ES-I3 (cell line): ENCODE results near the gene CPB2.

Experiments used
- H3K36me3 ChIP-seq: 2 replicates; pipeline ENCODE4 v1.6.1; 2013; ENCODE audit warnings: mild to moderate bottlenecking, low read length, control low read depth, moderate library complexity; ENCODE audit not compliant: insufficient read depth
- H3K4me1 ChIP-seq: 2 replicates; pipeline ENCODE4 v1.6.1; 2013; ENCODE audit warnings: mild to moderate bottlenecking, control low read depth, low read length; ENCODE audit not compliant: insufficient read depth
- H3K9ac ChIP-seq: 2 replicates; pipeline ENCODE4 v1.6.1; 2013; ENCODE audit warnings: low read depth, mild to moderate bottlenecking, low read length, moderate library complexity
- H3K9me3 ChIP-seq: 2 replicates; pipeline ENCODE4 v1.6.1; 2013; ENCODE audit warnings: mild to moderate bottlenecking, low read length, moderate library complexity; ENCODE audit not compliant: control insufficient read depth, insufficient read depth

CPB2 gene

DNA sequence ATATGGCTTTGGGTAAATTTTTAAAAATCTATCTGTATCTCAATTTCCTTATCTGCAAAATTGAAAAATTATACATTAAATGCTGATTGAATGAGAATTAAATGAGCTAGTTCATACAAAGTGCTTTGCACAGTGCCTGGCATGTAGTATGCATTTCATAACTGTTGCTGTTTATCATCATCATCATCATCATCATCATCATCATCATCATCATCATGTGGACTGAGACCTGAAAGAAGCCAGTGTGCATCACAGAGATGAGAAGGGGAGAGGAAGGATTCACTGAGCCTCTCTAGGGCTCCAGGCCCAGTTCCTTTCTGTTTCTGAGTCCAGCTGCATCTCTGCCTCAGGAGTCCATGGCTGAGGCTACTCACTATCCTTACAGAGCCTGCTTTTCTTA is 45.4 kb downstream of the CPB2 start:
- Histone ChIP-seq H3K9ac (no peak overlapping the region), H3K36me3 (no peaks in the 10 kb centered on the region), H3K4me1 (no peaks in the 10 kb centered on the region), H3K9me3 (no peaks in the 10 kb centered on the region)

GRCh38 chr13:46058268-46058667 is 46.6 kb downstream of the CPB2 start:
- no peaks in the 10 kb centered on the region for H3K9me3 ChIP-seq
- no peak overlapping the region for H3K9ac ChIP-seq
- no peaks in the 10 kb centered on the region for H3K36me3 ChIP-seq
- H3K4me1 ChIP-seq: no peaks in the 10 kb centered on the region

- H3K9ac ChIP-seq: no peak overlapping the region
- no peaks in the 10 kb centered on the region for H3K36me3 ChIP-seq
- H3K4me1 ChIP-seq: no peaks in the 10 kb centered on the region
- H3K9me3 ChIP-seq: no peaks in the 10 kb centered on the region
Observed at GRCh38 chr13:46057256-46058015, 47.4 kb downstream of the CPB2 start.

DNA sequence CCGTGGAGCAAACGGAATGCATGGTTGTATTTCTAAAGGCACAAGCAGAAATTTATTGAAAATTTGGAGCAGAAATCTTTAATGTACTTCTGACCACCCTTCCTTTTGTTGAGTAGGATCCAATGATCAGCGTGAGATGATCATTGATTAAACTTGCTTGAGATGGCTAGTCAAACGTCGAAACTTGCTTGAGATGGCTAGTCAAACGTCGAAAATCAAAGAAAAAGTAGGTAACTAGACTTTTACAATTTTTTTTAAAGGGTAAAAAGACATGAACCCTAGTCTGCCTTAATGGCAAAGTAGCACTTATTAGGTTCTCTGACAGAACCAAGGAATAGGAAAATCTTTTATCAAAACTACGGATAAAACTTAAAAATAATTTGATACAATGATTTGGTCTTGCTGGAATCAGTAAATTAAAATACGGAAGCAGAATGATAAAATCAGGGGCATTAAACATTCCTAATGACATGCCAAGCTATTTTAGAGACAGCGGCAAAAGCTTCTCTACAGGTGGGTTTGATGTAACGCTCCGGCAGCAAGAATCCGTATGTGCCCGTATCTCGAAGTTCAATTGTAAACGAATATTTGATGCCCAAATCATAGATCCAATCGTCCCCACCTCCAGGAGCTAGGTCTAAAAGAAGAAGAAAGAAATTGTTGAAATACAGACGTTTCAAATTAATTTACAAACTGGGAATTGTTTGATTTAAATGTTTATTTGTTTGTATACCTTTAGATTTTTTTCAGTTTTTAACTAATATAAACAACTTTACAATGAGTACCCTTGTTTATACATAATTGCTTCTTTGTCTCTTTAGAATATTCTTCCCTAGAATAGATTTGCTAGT is 51.4 kb downstream of the CPB2 start:
- no peaks in the 10 kb centered on the region for H3K4me1 ChIP-seq
- H3K9me3 ChIP-seq: no peaks in the 10 kb centered on the region
- no peaks in the 10 kb centered on the region for H3K36me3 ChIP-seq
- H3K9ac ChIP-seq: peak overlapping the region; percentile 51

GRCh38 chr13:46052319-46053161 is 52.3 kb downstream of the CPB2 start, which contains the start of gene ZC3H13:
Gene ZC3H13, minus strand, starts transcription at chr13:46052746. Its CDS starts 7,239 bp downstream, at chr13:46045507.
- Histone ChIP-seq H3K4me1 (no peaks in the 10 kb centered on the region), H3K9me3 (no peaks in the 10 kb centered on the region), H3K36me3 (no peaks in the 10 kb centered on the region), H3K9ac (peak within 1 kb of the TSS; percentile 51)

DNA sequence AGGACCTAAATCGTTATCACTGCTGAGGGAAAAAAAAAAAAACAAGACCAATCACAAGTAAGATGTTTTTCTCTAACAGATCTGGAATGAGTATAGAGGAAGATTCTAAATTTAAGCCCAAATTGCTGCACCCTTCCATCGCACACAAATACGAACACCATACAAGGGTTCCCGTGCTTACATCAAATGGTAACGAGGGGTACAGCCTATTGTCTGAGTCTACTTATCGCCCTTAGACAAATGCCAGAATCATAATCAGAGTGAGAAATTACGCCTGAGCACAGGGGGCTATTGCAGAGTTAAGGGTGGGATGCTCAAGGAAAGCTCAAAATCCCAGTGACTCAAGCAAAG is 52.9 kb downstream of the CPB2 start:
- no peaks in the 10 kb centered on the region for H3K9me3 ChIP-seq
- H3K9ac ChIP-seq: peak overlapping the region; percentile 51
- H3K36me3 ChIP-seq: no peaks in the 10 kb centered on the region
- H3K4me1 ChIP-seq: no peaks in the 10 kb centered on the region

DNA sequence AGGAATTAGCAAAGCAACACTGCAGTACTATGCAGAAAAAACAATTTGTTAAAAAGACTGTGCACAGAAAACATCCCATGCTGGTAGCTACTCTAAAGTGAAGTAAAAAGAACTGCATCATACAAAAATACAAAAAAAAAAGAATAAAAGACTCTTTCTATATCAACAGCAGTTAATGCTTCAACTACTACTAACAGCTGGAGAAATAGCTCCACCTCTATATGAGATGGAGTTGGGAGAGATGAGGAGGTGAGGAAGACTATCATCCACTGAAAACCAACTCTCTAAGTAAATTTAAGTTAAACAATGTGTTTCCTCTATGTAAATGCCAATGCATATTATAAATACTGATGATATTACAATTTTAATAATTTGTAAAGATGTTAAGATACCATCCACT is 54.1 kb downstream of the CPB2 start:
- H3K9ac ChIP-seq: no peak overlapping the region
- no peaks in the 10 kb centered on the region for H3K4me1 ChIP-seq
- H3K36me3 ChIP-seq: no peaks in the 10 kb centered on the region
- H3K9me3 ChIP-seq: no peaks in the 10 kb centered on the region

GRCh38 chr13:46045424-46045823 is 59.4 kb downstream of the CPB2 start:
- no peaks in the 10 kb centered on the region for H3K4me1 ChIP-seq
- H3K9ac ChIP-seq: no peak overlapping the region
- H3K9me3 ChIP-seq: no peaks in the 10 kb centered on the region
- H3K36me3 ChIP-seq: no peaks in the 10 kb centered on the region

DNA sequence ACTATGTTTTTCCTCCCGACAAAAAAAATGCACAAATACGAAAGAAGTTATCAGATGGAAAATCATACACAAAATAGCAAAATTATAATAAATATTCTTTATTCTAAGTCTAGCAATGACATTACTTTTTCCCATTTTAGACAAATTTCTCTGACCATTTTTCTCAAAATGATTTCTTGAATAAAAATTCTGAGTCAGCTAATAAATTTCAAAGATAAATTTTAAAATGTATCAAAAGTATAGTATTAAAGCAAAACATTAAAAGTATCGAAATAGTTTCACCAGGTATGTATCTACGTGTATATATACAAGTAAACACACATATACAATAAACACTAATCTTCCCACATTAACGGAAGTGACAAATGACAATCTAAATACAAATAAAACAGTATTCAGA is 61.2 kb downstream of the CPB2 start:
- H3K9ac ChIP-seq: no peak overlapping the region
- no peaks in the 10 kb centered on the region for H3K4me1 ChIP-seq
- H3K36me3 ChIP-seq: no peaks in the 10 kb centered on the region
- no peaks in the 10 kb centered on the region for H3K9me3 ChIP-seq

- Histone ChIP-seq H3K9ac (no peak overlapping the region), H3K36me3 (no peaks in the 10 kb centered on the region), H3K9me3 (no peaks in the 10 kb centered on the region), H3K4me1 (no peaks in the 10 kb centered on the region)
Observed at GRCh38 chr13:46041419-46041839, 63.4 kb downstream of the CPB2 start.

- Histone ChIP-seq H3K4me1 (no peaks in the 10 kb centered on the region), H3K9ac (no peak overlapping the region), H3K36me3 (no peaks in the 10 kb centered on the region), H3K9me3 (no peaks in the 10 kb centered on the region)
Observed at GRCh38 chr13:46040763-46041162, 64.1 kb downstream of the CPB2 start.

- H3K9me3 ChIP-seq: no peaks in the 10 kb centered on the region
- H3K36me3 ChIP-seq: no peaks in the 10 kb centered on the region
- H3K9ac ChIP-seq: no peak overlapping the region
- H3K4me1 ChIP-seq: no peaks in the 10 kb centered on the region
Observed at GRCh38 chr13:46039411-46040182, 65.2 kb downstream of the CPB2 start.

DNA sequence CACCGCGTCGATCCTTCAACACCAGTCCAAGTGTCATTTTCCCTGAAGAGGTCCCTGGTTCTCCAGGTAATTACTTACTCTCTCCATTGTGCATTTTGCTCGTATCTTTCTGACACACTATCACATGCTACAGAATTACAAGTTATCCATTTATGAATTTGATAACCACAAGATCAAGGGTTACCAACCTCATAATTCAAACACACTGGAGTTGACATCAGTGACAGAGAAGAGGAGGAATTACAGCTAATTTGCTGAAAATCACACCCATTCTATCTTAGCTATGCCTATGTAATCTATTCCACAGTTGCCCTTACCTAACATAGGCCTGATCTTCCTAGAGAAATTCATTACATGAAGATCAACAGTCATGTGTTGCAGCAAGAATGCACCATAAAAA is 66.5 kb downstream of the CPB2 start:
- no peaks in the 10 kb centered on the region for H3K36me3 ChIP-seq
- no peak overlapping the region for H3K9ac ChIP-seq
- no peaks in the 10 kb centered on the region for H3K9me3 ChIP-seq
- no peaks in the 10 kb centered on the region for H3K4me1 ChIP-seq

DNA sequence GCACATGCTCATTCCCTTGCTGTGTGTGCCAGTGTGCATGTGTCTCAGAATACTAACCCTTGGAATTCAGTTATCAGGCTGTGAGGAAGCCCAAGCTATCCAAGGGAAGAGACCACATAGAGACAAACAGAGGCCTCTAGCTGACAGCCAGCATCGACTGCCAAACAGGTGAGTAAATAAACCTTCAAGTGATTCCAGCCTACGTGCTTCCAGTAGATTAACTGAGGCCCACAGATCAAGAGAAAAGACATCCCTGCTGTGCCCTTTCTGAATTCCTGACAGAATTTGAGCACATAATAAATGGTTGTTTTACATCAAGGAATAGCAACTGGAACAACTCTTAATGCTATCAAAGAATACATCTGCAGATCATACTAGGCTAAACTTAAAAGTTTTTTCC is 69.8 kb downstream of the CPB2 start:
- H3K9ac ChIP-seq: no peak overlapping the region
- H3K36me3 ChIP-seq: no peaks in the 10 kb centered on the region
- H3K9me3 ChIP-seq: no peaks in the 10 kb centered on the region
- H3K4me1 ChIP-seq: no peaks in the 10 kb centered on the region
